GM21737 (cell line): ENCODE measurements around the gene AADAT.
A peak's percentile ranks its signal among the peaks of the same experiment; 100 is the strongest.
"Not testable (repeated sequence)": the region's sequence is repeated elsewhere in the genome, so short reads cannot be mapped to it uniquely, and the experiment has no call there.

ENCODE experiments used
- ATAC-seq: cut with Tn5 transposase; IDR thresholded peaks from one replicate; pipeline ENCODE4 v1.9.1; 2021; ENCODE audit warnings: mild to moderate bottlenecking, moderate library complexity; ENCODE audit not compliant: unreplicated experiment

AADAT gene

DNA sequence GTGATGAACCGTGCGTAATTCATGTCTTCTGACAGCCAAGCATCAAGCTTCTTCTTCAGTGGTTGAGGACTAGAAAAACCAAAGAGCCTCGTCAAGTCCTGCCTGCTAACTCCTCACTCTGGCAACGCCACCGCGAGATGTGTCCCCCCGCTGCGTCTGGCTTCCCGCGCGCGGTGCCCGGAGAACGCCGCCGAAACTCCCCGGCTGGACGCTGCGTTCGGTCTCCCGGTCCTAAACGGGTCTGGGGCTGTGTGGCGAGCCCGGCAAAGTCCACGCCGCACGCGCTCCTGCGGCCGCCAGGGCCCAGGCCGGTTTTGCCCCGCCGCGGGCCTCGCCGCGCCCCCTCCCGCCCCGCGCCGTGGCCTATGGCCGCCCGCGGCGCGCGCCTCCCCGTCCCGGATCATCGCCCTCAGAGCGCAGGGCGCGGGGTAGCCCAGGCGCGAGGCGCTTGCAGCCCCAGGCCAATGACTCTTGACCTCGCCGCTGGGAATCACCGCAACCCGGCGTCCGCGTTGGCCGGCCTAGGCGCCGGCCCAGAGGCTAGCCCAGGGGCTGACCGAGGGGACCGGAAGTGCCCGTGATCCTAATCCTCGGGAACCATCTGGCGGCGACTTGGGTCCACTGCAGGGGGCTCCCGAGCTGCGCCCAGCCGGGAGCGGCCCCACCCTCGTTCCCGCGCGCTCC, at the start of gene AADAT:
TSS of gene AADAT (minus strand) at position 289 of the 684 bp plus-strand sequence. CDS start at position 23, 266 bp downstream.
- ATAC-seq = peak; percentile 70

DNA sequence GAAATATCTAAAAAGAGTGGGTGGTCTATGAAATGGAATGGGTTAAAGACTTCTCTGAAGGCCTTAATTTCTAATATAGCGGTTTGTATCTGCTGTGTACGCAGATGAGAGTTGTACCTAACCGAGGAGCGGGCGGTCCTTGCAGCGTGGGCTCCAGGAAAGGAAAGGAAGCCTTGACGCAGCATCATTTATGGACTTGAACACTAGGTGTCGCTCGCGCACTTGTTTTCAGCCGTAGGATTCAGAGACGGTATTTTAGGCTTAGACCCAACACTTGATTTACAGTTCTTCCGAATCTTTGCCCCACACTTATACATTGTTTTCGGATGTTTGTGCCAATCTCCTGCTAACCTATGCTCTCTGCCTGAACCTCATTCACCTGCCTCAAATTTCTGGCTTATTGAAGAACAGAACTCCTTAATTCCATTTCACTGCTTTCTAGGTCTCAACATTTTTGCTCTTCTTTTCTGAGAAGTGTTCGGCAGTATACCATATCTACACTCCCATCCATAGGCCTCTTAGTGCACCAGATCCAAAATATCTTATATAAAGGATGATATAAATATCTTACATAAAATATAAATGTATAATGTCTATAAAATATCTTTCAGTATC, 48.9 kb upstream of the AADAT start:
- ATAC-seq = peak; percentile 89

DNA sequence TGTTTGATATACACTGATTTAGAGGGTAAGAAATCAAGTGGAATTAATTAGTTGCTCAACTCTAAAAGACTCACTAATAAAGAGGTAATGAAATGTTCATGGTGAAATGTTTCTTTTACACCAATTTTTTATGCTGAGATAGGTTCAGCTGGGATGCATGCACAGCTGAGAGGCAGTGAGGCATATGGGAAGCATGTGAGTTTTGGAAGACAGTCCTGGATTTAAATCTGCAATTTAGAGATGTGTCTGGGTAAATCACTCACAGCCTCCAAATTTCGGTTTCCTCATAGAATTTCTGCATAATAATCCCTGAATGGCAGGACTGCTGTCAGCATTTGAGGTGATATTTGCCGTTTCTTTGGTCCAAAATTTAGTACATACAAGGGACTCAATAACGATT, 48.2 kb upstream of the AADAT start:
- no peak for ATAC-seq

DNA sequence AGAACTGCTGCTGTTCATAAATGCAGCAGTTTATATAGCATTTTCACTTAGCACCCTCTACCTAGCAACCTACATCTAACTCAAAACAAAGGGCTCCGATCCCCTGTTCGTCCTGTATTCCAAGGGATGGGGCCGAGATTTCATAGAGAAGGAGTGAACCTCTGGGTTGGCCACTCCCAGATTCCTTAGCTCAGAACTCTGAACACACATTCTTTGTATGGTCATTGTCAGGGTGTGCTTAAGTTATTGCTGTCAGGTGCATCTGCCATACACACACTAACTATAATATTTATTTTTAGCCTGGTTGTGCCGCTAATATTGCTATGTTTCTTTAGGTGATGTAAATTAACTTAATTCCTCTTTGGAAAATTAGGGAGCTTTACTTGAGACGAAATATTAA, 47.7 kb upstream of the AADAT start:
- no peak for ATAC-seq

DNA sequence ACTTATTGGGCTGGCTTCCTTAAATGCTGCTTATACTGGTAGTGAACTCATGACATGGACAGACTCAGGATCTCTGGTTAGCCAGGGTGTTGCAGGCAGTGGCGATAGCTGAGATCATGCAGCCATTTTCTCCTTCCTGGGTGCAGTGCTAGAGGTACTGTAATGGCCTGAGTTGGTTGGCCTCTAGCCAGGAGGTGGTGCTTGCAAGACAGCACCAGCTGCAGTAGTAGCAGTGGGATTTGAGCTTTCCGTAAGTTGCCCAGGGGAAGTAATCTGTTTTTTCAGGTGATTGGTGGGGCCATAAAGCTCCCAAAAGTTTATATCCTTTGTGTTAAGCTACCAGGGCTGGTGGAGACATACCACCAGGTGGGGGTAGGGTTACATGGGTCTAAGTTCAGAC, 45.1 kb upstream of the AADAT start:
- ATAC-seq = no peak

DNA sequence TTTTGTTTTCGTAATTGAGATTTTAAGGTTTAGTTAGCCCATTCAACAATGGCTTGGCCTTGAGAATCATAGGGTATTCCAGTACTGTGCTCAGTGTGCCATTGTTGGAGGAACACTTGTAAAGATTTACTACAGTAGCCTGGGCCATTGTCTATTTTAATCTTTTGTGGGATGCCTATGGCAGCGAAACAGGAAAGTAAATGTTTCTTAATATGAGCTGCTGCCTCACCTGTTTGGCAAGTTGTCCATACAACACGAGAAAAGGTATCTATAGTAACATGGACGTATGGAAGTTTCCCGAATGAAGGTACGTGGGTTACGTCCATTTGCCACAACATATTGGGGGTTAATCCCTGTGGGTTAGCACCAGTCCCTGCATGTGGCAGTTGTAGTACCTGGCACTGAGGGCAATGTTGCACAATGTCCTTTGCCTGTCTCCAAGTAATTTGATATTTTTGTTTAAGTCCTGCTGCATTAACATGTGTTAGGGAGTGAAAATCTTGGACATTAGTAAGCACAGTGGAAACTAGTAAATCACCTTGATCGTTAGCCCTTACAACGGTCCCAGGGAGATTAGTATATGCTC, 38.6 kb upstream of the AADAT start:
- no peak for ATAC-seq

DNA sequence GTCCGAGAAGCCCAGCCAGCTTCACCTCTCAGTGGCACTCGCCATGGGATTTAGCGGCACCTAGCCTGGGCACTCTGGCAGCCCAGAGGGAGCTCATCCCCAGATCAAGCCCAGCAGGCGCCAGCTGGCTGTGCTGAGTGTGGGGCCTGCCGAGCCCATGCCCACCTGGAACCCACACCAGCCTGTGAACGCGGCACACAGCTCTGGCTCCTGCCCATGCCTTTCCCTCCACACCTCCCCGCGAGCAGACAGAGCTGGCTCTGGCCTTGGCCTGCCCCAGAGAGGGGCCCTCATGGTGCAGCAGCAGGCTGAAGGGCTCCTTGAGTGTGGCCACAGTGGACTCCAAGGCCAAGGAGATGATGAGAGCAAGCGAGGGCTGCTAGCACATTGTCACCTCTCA, 38.0 kb upstream of the AADAT start:
- ATAC-seq = no peak

DNA sequence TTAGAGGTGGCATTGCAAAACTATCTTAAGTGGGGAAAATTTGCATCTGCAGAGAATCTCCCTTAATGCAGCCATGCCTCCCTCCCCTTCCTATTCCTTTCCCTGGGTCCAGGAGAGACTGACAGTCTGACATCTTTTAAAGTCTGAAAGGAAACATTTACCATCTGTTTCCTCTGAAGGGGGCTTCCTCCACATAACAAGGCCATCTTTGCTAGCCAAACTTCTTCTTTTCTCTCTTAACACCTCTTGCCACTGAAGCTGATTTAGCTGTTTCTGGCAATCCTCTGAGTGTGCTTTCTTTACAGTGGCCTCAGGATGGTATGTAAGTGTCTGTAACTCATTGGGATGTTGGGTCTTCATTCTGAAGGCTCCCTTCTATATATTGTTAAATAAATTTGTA, 34.6 kb upstream of the AADAT start:
- ATAC-seq = no peak

DNA sequence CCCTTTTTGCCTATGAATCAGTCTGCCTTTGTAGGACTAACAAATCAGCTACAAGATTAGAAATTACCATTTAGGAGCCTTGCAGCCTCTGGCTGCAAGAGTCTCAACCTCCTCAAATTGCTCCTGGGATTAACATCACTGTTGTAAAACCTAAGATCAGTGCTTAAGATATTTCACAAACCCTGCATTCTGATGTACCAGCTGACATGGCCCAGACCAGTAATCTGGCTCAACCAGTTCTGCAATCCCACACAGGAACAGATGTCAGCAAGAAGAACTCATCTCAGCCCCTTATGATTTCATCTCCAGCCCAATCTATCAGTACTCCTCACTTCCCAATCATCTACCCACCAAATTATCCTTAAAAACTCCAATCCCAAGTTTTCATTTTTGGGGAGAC, 32.5 kb upstream of the AADAT start:
- no peak for ATAC-seq

DNA sequence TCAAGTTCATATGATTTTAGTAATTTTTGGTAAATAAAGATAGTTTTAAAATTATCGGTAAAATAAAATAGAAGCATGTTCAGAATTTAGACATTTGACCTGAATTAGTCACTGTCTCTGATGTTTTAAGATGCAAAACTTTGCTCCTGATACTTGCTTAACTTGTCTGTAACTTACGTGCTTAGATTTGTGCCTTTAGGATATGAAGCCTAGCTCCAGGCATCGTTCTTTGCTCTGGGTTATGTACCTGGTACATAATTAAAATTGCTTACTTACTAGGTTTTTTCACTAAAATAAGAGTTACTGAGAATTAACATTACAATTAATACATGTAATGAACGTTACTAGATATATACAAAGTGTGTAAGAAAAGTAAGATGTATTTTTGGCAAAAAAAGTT, 24.9 kb upstream of the AADAT start:
- no peak for ATAC-seq

DNA sequence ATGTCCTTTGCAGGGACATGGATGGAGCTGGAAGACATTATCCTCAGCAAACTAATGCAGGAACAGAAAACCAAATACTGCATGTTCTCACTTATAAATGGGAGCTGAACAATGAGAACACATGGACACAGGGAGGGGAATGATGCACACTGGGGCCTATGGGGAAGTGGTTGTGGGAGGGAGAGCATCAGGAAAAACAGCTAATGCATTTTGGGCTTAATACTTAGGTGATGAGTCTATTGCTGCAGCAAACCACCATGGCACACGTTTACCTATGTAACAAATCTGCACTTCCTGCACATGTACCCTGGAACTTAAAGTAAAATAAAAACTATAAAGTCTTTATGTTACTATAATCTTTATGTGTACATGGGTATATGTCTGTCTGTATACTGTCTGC, 24.4 kb upstream of the AADAT start:
- not testable (repeated sequence) for ATAC-seq

DNA sequence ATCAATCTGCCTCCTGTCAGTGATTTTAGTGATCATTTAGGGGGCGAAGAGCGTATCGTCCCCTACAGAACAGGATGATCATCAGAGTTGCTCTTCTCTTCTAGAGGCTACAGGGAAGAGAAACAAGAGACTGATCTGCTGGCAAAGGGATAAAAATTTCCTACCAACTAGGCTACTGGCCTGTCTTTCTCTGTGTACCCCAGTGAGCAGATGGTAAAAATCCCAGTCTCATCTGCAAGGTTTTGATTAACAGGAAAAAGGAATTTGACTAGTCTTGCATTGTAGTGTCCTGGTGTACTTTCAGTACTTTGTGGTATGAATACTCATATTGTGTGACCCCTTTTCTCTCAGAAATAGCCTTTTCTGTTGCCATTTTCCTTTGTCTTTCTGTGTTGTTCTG, 21.8 kb upstream of the AADAT start:
- no peak for ATAC-seq

DNA sequence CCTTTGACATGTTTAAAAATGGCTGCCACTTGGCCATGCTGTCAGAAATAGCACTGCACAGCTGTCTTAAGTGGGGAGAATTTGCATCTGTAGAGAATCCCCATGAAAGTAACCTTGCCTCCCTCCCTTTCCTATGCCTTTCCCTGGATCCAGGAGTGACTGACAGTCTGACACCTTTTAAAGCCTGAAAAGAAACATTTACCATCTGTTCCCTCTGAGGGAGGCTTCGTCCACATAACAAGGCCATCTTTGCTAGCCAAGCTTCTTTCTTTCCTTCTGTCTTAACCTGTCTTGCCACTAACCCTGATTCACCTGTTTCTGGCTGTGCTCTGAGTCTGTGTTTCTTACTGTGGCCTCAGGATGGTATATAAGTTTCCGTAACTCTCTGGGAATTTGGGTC, 21.3 kb upstream of the AADAT start:
- no peak for ATAC-seq

DNA sequence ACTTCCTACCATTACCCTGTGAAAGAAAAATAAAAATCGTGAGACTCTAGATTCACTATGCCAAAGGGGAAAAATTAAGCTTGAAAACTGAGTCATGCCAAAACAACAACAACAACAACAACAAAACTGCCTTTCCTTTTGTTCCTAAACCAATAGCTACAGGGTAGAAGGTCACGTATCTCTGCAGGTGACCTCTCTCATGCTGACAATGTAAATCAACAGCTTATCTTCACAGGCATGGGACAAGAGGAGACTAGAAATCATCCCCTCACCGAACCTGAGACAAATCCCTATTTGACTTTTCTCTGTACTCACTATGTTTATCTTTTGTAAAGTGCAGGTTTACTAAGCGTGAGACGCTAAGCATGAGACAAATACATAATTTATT, 20.5 kb upstream of the AADAT start:
- no peak for ATAC-seq

DNA sequence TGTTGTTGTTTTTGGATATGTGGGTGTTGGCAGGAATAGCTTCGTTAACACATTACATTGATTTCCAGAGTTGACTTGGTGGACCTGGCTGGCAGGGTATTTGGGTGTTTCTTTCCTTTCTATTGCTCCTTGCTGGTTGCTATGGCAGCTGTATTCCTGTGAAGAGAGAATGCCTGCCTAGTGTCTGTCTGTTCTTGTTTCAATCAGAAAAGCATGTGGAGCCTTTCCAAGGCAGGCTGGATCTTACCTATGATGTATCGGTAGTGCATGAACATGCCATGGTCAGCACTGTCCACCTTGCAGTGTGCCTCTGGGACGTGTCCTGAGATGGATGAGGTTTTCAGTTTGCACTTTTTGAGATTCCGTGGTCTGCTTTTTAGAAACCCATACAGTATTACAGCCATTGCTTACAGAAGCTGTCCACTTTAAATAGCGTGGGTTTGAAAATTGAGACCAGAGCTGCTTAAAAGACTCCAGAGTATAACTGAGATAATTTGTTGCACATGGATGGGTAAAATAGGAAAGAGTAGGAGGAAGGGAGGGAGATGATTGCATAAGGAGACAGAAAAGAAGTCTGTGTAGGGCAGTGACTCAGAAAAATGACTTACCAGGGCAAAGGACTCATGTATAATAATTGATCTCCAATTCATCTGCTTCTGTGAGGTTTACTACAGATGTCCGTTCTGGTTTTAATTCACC, 20.0 kb upstream of the AADAT start:
- no peak for ATAC-seq

DNA sequence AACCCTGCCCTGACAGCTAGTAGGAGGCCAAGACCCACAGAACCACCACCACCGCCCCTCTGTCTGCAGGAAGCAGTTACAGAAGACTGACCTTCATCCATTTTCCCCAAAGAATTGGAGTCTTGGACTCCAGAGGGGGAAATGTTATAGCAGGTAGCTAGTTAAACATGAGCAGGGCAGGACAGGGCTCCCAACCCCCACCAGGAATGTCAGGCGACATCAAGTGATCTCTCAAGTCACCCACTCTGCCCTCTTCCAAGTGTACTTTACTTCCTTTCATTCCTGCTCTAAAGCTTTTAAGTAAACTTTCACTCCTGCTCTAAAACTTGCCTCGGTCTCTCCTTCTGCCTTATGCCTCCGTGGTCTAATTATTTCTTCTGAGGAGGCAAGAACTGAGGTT, 17.1 kb upstream of the AADAT start:
- no peak for ATAC-seq

DNA sequence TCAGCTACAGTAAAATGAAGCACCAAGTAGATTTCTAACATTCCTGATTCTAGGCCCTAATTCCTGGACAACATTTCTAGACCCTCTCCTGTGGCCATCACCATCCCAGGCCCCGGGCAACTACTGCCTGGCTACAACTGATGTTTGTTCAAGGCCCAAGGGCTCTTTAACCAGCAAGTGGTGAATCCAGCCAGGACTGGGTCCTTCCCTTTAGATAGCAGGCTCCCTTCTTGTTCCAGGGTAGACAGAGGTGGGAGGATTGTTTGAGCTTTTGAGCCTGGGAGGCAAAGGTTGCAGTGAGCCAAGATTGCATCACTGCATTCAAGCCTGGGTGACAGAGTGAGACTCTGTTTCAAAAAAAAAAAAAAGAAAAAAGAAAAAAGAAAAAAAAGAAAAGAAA, 12.7 kb upstream of the AADAT start:
- no peak for ATAC-seq

DNA sequence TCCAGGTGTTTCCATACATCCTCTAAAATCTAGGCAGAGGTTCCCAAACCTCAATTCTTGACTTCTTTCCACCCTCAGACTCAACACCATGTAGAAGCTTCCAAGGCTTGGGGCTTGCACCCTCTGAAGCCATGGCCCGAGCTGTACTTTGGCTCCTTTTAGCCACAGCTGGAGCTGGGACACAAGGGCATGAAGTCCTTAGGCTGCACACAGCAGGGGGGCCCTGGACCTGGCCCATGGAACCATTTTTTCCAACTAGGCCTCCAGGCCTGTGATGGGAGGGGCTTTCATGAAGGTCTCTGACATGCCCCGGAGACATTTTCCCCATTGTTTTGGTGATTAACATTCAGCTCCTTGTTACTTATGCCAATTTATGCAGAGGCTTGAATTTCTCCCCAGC, 8.4 kb upstream of the AADAT start:
- ATAC-seq = not testable (repeated sequence)

DNA sequence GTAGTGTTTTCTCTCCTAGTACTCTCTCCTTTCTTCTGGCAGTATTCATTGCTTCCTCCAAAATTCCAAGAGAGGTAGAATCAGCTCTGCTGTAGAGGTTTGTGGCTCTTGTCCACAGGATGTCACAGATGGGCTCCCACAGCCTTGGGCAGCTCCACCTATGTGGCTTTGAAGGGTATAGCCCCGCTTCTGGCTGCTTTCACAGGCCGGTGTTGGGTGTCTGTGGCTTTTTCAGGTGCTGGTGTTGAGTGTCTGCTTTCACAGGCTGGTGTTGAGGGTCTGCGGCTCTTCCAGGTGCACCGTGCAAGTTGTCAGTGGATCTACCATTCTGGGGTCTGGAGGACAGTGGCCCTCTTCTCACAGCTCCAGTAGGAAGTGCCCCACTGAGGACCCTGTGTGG, 7.9 kb upstream of the AADAT start:
- no peak for ATAC-seq

DNA sequence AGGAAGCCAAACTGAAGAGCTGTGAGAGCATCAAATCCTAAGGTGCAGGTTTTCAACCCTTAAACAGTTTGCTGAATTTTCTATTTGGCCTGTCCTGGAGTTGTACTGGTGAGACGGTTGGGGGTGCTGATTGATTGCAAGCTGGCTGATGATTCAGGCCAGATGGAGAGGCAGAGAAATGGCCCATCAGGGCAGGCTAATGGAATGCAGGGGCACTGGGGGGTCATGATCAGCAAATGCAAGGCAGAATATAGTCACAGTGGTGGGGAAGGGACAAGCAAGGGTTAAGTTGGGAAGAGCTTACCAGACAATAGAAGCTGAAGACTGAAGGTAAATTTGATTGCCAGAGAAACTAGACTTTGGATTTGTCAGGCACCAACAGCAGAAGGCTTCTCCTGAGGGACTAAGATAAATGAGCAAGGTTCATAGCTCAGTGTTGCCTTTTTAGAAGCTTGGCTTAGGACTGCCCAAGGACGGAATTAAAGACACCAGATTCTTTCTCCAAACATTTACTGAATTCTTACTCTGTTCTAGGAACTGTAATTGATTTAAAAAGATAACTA, 4.3 kb upstream of the AADAT start:
- no peak for ATAC-seq

DNA sequence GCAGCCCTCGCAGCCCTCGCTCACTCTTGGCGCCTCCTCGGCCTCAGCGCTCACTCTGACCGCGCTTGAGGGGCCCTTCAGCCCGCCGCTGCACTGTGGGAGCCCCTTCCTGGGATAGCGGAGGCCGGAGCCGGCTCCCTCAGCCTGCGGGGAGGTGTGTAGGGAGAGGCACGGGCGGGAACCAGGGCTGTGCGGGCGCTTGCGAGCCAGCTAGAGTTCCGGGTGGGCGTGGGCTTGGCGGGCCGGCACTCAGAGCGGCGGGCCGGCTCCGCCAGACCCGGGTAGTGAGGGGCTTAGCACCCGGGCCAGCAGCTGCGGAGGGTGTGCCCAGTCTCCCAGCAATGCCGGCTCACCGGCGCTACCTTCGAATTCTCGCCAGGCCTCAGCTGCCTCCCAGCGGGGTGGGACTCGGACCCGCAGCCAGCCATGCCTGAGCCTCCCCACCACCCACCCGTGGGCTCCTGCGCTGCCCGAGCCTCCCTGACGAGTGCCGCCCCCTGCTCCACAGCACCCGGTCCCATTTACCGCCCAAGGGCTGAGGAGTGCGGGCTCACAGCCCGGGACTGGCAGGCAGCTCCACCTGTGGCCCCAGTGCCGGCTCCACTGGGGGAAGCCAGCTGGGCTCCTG, 1.4 kb upstream of the AADAT start:
- no peak for ATAC-seq
